Smooth muscle cell (in vitro differentiated cells): ENCODE measurements around the gene C2orf74. TPM values are rescaled to one million over a fixed set of nuclear protein-coding genes. Genes with fewer than 3 reads are reported as not detected.
"Not testable (repeated sequence)": the region's sequence is repeated elsewhere in the genome, so short reads cannot be mapped to it uniquely, and the experiment has no call there.

ENCODE experiments used
- DNase-seq: peaks from one replicate; lab custom pipeline; 2025; ENCODE audit not compliant: unreplicated experiment; lab: John Stamatoyannopoulos, UW
- H2AFZ ChIP-seq: fragments of 200-600 bp; sonication (generic); 2 replicates; pipeline ENCODE4 v1.6.0; 2016; ENCODE audit warnings: antibody characterized with exemption, low read depth, mild to moderate bottlenecking
- H3F3A ChIP-seq: fragments of 200-600 bp; sonication (generic); 2 replicates; pipeline ENCODE4 v1.6.0; 2017; ENCODE audit warnings: antibody characterized with exemption, low read depth
- H3K27ac ChIP-seq: fragments of 200-600 bp; sonication (generic); 2 replicates; pipeline ENCODE4 v1.5.1; 2016; ENCODE audit warnings: low read depth, mild to moderate bottlenecking
- H3K27me3 ChIP-seq: fragments of 200-600 bp; sonication (generic); 2 replicates; pipeline ENCODE4 v1.6.1; 2016; ENCODE audit warnings: low read depth, mild to moderate bottlenecking
- H3K36me3 ChIP-seq: fragments of 200-600 bp; sonication (generic); 2 replicates; pipeline ENCODE4 v1.5.1; 2016; ENCODE audit warnings: low read depth
- H3K4me1 ChIP-seq: fragments of 200-600 bp; sonication (generic); 2 replicates; pipeline ENCODE4 v1.5.1; 2016; ENCODE audit warnings: low read depth
- H3K4me2 ChIP-seq: fragments of 200-600 bp; sonication (generic); 2 replicates; pipeline ENCODE4 v1.6.0; 2016; ENCODE audit warnings: mild to moderate bottlenecking
- H3K4me3 ChIP-seq: fragments of 200-600 bp; sonication (generic); 2 replicates; pipeline ENCODE4 v1.5.1; 2016; ENCODE audit warnings: mild to moderate bottlenecking
- H3K79me2 ChIP-seq: fragments of 200-600 bp; sonication (generic); 2 replicates; pipeline ENCODE4 v1.6.0; 2016; ENCODE audit warnings: low read depth, mild to moderate bottlenecking
- H3K9ac ChIP-seq: fragments of 200-600 bp; sonication (generic); 2 replicates; pipeline ENCODE4 v1.6.0; 2016; ENCODE audit warnings: low read depth
- H3K9me3 ChIP-seq: fragments of 200-600 bp; sonication (generic); replicated peaks from 2 replicates; pipeline ENCODE4 v1.5.1; 2016; ENCODE audit warnings: low read depth
- H4K20me1 ChIP-seq: fragments of 200-600 bp; sonication (generic); 2 replicates; pipeline ENCODE4 v1.6.0; 2016; ENCODE audit warnings: low read depth
- WGBS: methylation state at CpG from one replicate; pipeline ENCODE4 v1.1.7; 2016; ENCODE audit warnings: low lambda C conversion rate; 5-methylcytosine and 5-hydroxymethylcytosine counted together
- polyA plus RNA-seq: library from polyadenylated mRNA; unstranded; fragments of >200 nt; fragmentation: Nextera tagmentation; extraction: Ambion mirVana; gene quantifications from 2 replicates; pipeline ENCODE4 v1.2.1, GENCODE V29; 2016
- total RNA-seq: library from RNA; depleted of rRNA; stranded (reverse); fragments of >200 nt; gene quantifications from 2 replicates; pipeline ENCODE4 v1.2.3, GENCODE V29; 2014
- TF ChIP-seq, protein P1 (sequence below): fragments of 200-600 bp; sonication (generic); IDR thresholded peaks from 2 replicates; pipeline ENCODE4 v1.5.1; 2017; ENCODE audit warnings: borderline replicate concordance, mild to moderate bottlenecking, antibody characterized with exemption; ENCODE audit not compliant: insufficient read depth, poor library complexity, severe bottlenecking

The C2orf74 gene
- total and polyA plus RNA-seq, 2 experiments from 2014 or later: 4.2 to 7.9 TPM

GRCh38 chr2:61157371-61158003 is 4.5 kb upstream of the C2orf74 start:
- Histone ChIP-seq H3K79me2 (no peaks in the 10 kb centered on the region), H3K27me3 (no peaks in the 10 kb centered on the region), H3K4me3 (no peak overlapping the region), H3K27ac (no peak overlapping the region), H4K20me1 (no peaks in the 10 kb centered on the region), H3F3A (no peaks in the 10 kb centered on the region), H3K36me3 (no peaks in the 10 kb centered on the region), H3K9me3 (no peaks in the 10 kb centered on the region), H3K4me2 (no peak overlapping the region), H2AFZ (no peak overlapping the region), H3K9ac (no peak overlapping the region), H3K4me1 (no peaks in the 10 kb centered on the region)
- WGBS: 96% methylated on average over 5 of the region's 5 CpGs
- TF ChIP-seq, protein P1, sequence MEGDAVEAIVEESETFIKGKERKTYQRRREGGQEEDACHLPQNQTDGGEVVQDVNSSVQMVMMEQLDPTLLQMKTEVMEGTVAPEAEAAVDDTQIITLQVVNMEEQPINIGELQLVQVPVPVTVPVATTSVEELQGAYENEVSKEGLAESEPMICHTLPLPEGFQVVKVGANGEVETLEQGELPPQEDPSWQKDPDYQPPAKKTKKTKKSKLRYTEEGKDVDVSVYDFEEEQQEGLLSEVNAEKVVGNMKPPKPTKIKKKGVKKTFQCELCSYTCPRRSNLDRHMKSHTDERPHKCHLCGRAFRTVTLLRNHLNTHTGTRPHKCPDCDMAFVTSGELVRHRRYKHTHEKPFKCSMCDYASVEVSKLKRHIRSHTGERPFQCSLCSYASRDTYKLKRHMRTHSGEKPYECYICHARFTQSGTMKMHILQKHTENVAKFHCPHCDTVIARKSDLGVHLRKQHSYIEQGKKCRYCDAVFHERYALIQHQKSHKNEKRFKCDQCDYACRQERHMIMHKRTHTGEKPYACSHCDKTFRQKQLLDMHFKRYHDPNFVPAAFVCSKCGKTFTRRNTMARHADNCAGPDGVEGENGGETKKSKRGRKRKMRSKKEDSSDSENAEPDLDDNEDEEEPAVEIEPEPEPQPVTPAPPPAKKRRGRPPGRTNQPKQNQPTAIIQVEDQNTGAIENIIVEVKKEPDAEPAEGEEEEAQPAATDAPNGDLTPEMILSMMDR: no peak
- DNase-seq: no peak

GRCh38 chr2:61158356-61158955 is 3.5 kb upstream of the C2orf74 start:
- Histone ChIP-seq H3K27ac (no peak overlapping the region), H3K79me2 (no peaks in the 10 kb centered on the region), H2AFZ (no peak overlapping the region), H3F3A (no peaks in the 10 kb centered on the region), H3K9me3 (no peaks in the 10 kb centered on the region), H4K20me1 (no peaks in the 10 kb centered on the region), H3K4me2 (no peak overlapping the region), H3K4me3 (no peak overlapping the region), H3K36me3 (no peaks in the 10 kb centered on the region), H3K9ac (no peak overlapping the region), H3K4me1 (no peaks in the 10 kb centered on the region), H3K27me3 (no peaks in the 10 kb centered on the region)
- DNase-seq: no peak
- TF ChIP-seq, protein P1: no peak
- 92% methylated on average over 3 of the region's 3 CpGs for WGBS

- TF ChIP-seq, protein P1: no peak
- Histone ChIP-seq H3K36me3 (no peaks in the 10 kb centered on the region), H3F3A (no peaks in the 10 kb centered on the region), H2AFZ (no peak overlapping the region), H3K4me1 (no peaks in the 10 kb centered on the region), H3K27ac (no peak overlapping the region), H3K79me2 (no peaks in the 10 kb centered on the region), H3K9ac (no peak overlapping the region), H3K27me3 (no peaks in the 10 kb centered on the region), H3K4me2 (no peak overlapping the region), H3K9me3 (no peaks in the 10 kb centered on the region), H3K4me3 (no peak overlapping the region), H4K20me1 (no peaks in the 10 kb centered on the region)
- WGBS: 95% methylated on average over 5 of the region's 5 CpGs
- no peak for DNase-seq
Measured at GRCh38 chr2:61162721-61163120, 733 bp downstream of the C2orf74 start.

- H3K9me3 ChIP-seq, H3K79me2 ChIP-seq, H3K4me3 ChIP-seq, H3K4me1 ChIP-seq, H3K4me2 ChIP-seq, H4K20me1 ChIP-seq, H2AFZ ChIP-seq, H3K36me3 ChIP-seq, DNase-seq, H3K27me3 ChIP-seq, H3K9ac ChIP-seq, H3F3A ChIP-seq, H3K27ac ChIP-seq: not testable (repeated sequence)
- WGBS: over 99% methylated on average over 7 of the region's 7 CpGs
Measured at GRCh38 chr2:61165082-61165481, 3.1 kb downstream of the C2orf74 start.
